HepG2 (cell line): ENCODE measurements around the gene PCBP2. TPM values are rescaled to one million over a fixed set of nuclear protein-coding genes. Genes with fewer than 3 reads are reported as not detected.

Experiments used
- ARNTL ChIP-seq: sonication (generic); formaldehyde crosslinking; IDR thresholded peaks from 2 replicates; pipeline ENCODE4 v1.4.0; 2020; ENCODE audit warnings: mild to moderate bottlenecking, missing genetic modification reagents
- EP300 ChIP-seq, 3 experiments: sonication (generic) in 1 of 3; formaldehyde crosslinking in 1 of 3; IDR thresholded peaks; 2 replicates each; pipeline versions ENCODE4 v1.5.1 to v1.6.1; 2011 to 2020; ENCODE audit warnings: low read depth in 2 of 3, low read length in 2 of 3, borderline replicate concordance in 1 of 3, improper control_type of control experiment in 1 of 3, mild to moderate bottlenecking in 1 of 3, missing genetic modification reagents in 1 of 3, moderate library complexity in 1 of 3
- GTF3A ChIP-seq: sonication (generic); formaldehyde crosslinking; conservative IDR thresholded peaks from 2 replicates; pipeline ENCODE4 v1.4.0; 2020; ENCODE audit warnings: mild to moderate bottlenecking, missing genetic modification reagents
- HBP1 ChIP-seq: IDR thresholded peaks from 2 replicates; pipeline ENCODE4 v1.6.1; 2016; ENCODE audit warnings: low read depth, control low read depth
- HINFP ChIP-seq: sonication (generic); formaldehyde crosslinking; IDR thresholded peaks from 2 replicates; pipeline ENCODE4 v1.4.0; 2020; ENCODE audit warnings: low read depth, mild to moderate bottlenecking, missing genetic modification reagents
- HMG20A ChIP-seq: IDR thresholded peaks from 2 replicates; pipeline ENCODE4 v1.6.1; 2016; ENCODE audit warnings: borderline replicate concordance
- HMGA1 ChIP-seq: sonication (generic); formaldehyde crosslinking; conservative IDR thresholded peaks from 2 replicates; pipeline ENCODE4 v1.4.0; 2020; ENCODE audit warnings: missing genetic modification reagents
- HOXA7 ChIP-seq: sonication (generic); formaldehyde crosslinking; IDR thresholded peaks from 2 replicates; pipeline ENCODE4 v1.8.1; 2022; ENCODE audit warnings: mild to moderate bottlenecking, missing genetic modification reagents, moderate library complexity
- KDM5B ChIP-seq: sonication (generic); formaldehyde crosslinking; IDR thresholded peaks from 2 replicates; pipeline ENCODE4 v1.4.0; 2020; ENCODE audit warnings: missing genetic modification reagents, mild to moderate bottlenecking, borderline replicate concordance
- LCORL ChIP-seq, 2 experiments: fragments of 450-650 bp in 1 of 2; sonication (generic) in 1 of 2; formaldehyde crosslinking in 1 of 2; IDR thresholded peaks; 2 replicates each; pipeline versions ENCODE4 v1.5.0 to v1.6.1; 2017 to 2020; ENCODE audit warnings: antibody characterized with exemption in 1 of 2, missing genetic modification reagents in 1 of 2
- MYNN ChIP-seq: sonication (generic); formaldehyde crosslinking; IDR thresholded peaks from 2 replicates; pipeline ENCODE4 v1.4.0; 2020; ENCODE audit warnings: mild to moderate bottlenecking, low read depth, missing genetic modification reagents
- REL ChIP-seq: sonication (generic); formaldehyde crosslinking; conservative IDR thresholded peaks from 2 replicates; pipeline ENCODE4 v1.8.0; 2022; ENCODE audit warnings: mild to moderate bottlenecking, missing genetic modification reagents, moderate library complexity
- TCF7L2 ChIP-seq: IDR thresholded peaks from 2 replicates; pipeline ENCODE4 v1.6.1; 2011; ENCODE audit warnings: mild to moderate bottlenecking, low read depth, low read length, moderate library complexity
- TERF1 ChIP-seq: sonication (generic); formaldehyde crosslinking; IDR thresholded peaks from 2 replicates; pipeline ENCODE4 v1.8.0; 2022; ENCODE audit warnings: mild to moderate bottlenecking, missing genetic modification reagents, moderate library complexity
- TRIM22 ChIP-seq: fragments of 450-650 bp; IDR thresholded peaks from 2 replicates; pipeline ENCODE4 v1.6.1; 2017
- ZNF451 ChIP-seq: sonication (generic); formaldehyde crosslinking; IDR thresholded peaks from 2 replicates; pipeline ENCODE4 v1.5.0; 2020; ENCODE audit warnings: mild to moderate bottlenecking, missing genetic modification reagents
- ZNF619 ChIP-seq: sonication (generic); formaldehyde crosslinking; IDR thresholded peaks from 2 replicates; pipeline ENCODE4 v1.4.0; 2020; ENCODE audit warnings: mild to moderate bottlenecking, missing genetic modification reagents
- ZNF891 ChIP-seq: sonication (generic); formaldehyde crosslinking; IDR thresholded peaks from 2 replicates; pipeline ENCODE4 v1.5.0; 2020; ENCODE audit warnings: mild to moderate bottlenecking, missing genetic modification reagents
- polyA plus RNA-seq, 8 experiments: library from polyadenylated mRNA; depleted of rRNA in 3 of 8; stranded (reverse) in 7 of 8; unstranded in 1 of 8; fragments of >200 nt; fragmentation: Illumina TruSeq in 4 of 8; extraction: Trizol in 4 of 8; gene quantifications; 2 replicates each; pipeline versions ENCODE4 v1.2.1 to v1.2.3, GENCODE V29; 2011 to 2016; ENCODE audit warnings: low read depth in 4 of 8, missing spikeins in 1 of 8, mixed read lengths in 1 of 8; ENCODE audit not compliant: insufficient read depth in 1 of 8
- total RNA-seq, 5 experiments: library from RNA; depleted of rRNA; stranded (reverse); fragments of >200 nt; fragmentation: Illumina TruSeq; extraction: Trizol; gene quantifications; 2 replicates each; pipeline ENCODE4 v1.2.3, GENCODE V29; 2016; ENCODE audit warnings: low read depth in 1 of 5
- TF ChIP-seq, protein P1 (sequence below): sonication (generic); formaldehyde crosslinking; IDR thresholded peaks from 2 replicates; pipeline ENCODE4 v1.5.1; 2020; ENCODE audit warnings: mild to moderate bottlenecking, missing genetic modification reagents

Gene PCBP2
- total and polyA plus RNA-seq, 2 of the 13 experiments (the other 11 are each of a cell fraction or from before 2014, with no cell fraction given): 154 to 345 TPM

DNA sequence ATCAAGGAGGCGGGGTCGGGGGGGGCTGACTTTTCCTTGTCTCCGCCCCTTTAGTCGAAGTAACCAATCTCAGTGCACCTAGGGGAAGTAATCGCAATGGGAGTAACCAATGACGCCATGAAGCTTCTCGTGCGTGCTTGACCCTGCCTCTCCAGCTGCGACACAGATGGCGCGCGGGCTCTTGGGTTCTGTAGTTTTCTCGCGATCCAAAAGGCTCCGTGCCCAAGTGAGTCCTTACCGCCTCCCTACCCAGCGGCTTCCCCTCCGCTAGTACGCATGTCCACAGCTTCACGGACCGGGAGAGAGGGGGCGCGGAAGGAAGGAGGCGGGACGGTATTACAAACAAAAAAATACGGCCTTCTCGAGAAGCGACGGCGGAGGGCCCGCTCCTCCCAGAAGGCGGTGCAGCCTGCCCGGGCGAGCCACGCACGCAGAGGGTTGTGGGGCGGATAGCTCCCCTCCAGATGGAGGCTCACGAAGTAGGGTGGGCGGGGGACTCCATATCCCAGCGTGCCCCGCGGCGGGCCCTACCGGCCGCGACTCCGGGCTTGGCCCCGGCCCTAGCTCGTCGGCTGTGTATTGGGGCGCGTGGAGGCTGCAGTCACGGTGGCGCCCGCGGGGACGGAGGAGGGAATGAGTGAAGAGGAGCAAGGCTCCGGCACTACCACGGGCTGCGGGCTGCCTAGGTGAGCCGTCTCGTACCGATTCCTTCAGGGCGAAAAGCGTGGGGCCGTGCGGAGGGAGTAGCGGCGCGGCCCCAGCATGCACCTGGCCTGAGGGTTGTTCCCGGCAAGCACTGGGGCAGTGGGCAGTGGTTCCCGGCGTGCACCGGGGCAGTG is 49.1 kb downstream of the PCBP2 start, which contains the start of gene TARBP2 (continued):
- TF ChIP-seq, protein P1, sequence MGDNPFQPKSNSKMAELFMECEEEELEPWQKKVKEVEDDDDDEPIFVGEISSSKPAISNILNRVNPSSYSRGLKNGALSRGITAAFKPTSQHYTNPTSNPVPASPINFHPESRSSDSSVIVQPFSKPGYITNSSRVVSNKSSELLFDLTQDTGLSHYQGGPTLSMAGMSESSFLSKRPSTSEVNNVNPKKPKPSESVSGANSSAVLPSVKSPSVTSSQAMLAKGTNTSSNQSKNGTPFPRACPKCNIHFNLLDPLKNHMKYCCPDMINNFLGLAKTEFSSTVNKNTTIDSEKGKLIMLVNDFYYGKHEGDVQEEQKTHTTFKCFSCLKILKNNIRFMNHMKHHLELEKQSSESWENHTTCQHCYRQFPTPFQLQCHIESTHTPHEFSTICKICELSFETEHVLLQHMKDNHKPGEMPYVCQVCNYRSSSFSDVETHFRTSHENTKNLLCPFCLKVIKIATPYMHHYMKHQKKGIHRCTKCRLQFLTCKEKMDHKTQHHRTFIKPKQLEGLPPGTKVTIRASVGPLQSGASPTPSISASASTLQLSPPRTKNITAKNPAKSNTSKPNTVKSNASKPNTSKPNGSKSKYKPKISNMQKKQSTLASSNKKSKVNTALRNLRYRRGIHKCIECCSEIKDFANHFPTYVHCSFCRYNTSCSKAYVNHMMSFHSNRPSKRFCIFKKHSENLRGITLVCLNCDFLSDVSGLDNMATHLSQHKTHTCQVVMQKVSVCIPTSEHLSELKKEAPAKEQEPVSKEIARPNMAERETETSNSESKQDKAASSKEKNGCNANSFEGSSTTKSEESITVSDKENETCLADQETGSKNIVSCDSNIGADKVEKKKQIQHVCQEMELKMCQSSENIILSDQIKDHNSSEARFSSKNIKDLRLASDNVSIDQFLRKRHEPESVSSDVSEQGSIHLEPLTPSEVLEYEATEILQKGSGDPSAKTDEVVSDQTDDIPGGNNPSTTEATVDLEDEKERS (CRISPR knock-in tag): no peak
- TF ChIP-seq HOXA7 (CRISPR knock-in tag) (no peak), TRIM22 (no peak), ZNF619 (CRISPR knock-in tag) (peak; percentile 68; the same call in 1 of the 2 replicates), MYNN (no peak; the same call in 1 of the 2 replicates), EP300 (IDR thresholded peaks at IDR 0.05; ENCODE audit: low read depth in 2 of 2, low read length in 2 of 2) (0 out of 4 replicates have a peak, but pooled peaks of 1 of the 2 experiments have one; percentile 5), EP300 (CRISPR knock-in tag; IDR thresholded peaks at IDR 0.05; ENCODE audit: borderline replicate concordance) (no peak), HMG20A (CRISPR knock-in tag) (peak; percentile 7; the same call in 1 of the 2 replicates), TCF7L2 (no peak), ZNF891 (CRISPR knock-in tag) (peak; percentile 95), HINFP (CRISPR knock-in tag) (no peak), HBP1 (CRISPR knock-in tag) (no peak), LCORL (IDR thresholded peaks at IDR 0.05) (no peak), LCORL (CRISPR knock-in tag; IDR thresholded peaks at IDR 0.05) (peak; percentile 52; the same call in 1 of the 2 replicates), REL (0 out of 2 replicates have a peak, but pooled peaks have one; percentile 27), TERF1 (no peak), GTF3A (CRISPR knock-in tag) (no peak), ARNTL (CRISPR knock-in tag) (0 out of 2 replicates have a peak, but pooled peaks have one; percentile 51), KDM5B (CRISPR knock-in tag) (no peak; the same call in 1 of the 2 replicates), ZNF451 (CRISPR knock-in tag) (0 out of 2 replicates have a peak, but pooled peaks have one; percentile 22), HMGA1 (CRISPR knock-in tag) (no peak)
